Ovary (tissue), 9 donors: ENCODE data around the gene NELL2. TPM values are rescaled to one million over a fixed set of nuclear protein-coding genes. Genes with fewer than 3 reads are reported as not detected.

Experiments
- DNase-seq, 5 donors: peaks; one replicate each; pipeline ENCODE4 v3.0.0-alpha.2; 2019 to 2020
- H3K27ac ChIP-seq, 2 donors: fragments of 200-600 bp; one replicate each; pipeline versions ENCODE4 v1.5.1 to v1.8.0; 2019 to 2022
- H3K27me3 ChIP-seq: fragments of 200-600 bp; one replicate; pipeline ENCODE4 v1.8.0; 2022
- H3K36me3 ChIP-seq: fragments of 200-600 bp; sonication (generic); one replicate; pipeline ENCODE4 v1.5.1; 2019
- H3K4me1 ChIP-seq: one replicate; pipeline ENCODE4 v1.8.1; 2013; ENCODE audit warnings: mild to moderate bottlenecking, moderate library complexity; ENCODE audit not compliant: insufficient read depth
- H3K4me3 ChIP-seq: fragments of 200-600 bp; sonication (generic); one replicate; pipeline ENCODE4 v1.5.1; 2017
- H3K9me3 ChIP-seq, 2 donors: fragments of 200-600 bp in 1 of 2; sonication (generic) in 1 of 2; one replicate each; pipeline versions ENCODE4 v1.5.1 to v1.8.1; 2013 to 2019; ENCODE audit warnings: mild to moderate bottlenecking in 1 of 2, moderate library complexity in 1 of 2
- EP300 ChIP-seq: sonication (generic); formaldehyde crosslinking; IDR thresholded peaks from one replicate; pipeline ENCODE4 v1.6.1; 2017; ENCODE audit warnings: antibody characterized with exemption
- POLR2A ChIP-seq: fragments of 450-650 bp; IDR thresholded peaks from one replicate; pipeline ENCODE4 v1.6.1; 2017; ENCODE audit warnings: antibody characterized with exemption, mild to moderate bottlenecking, moderate library complexity
- WGBS, 3 donors: extraction: QIAGEN DNeasy Blood & Tissue Kit in 1 of 3; methylation state at CpG; one replicate each; pipeline versions ENCODE4 v1.1.5 to v1.1.7; 2013 to 2017; 5-methylcytosine and 5-hydroxymethylcytosine counted together
- intact Hi-C, 4 donors: fragments of 100-400 bp; cut with DNase I; formaldehyde crosslinking; loops; one replicate each; pipeline versions ENCODE4 v1.11.0 to v1.15.1; 2022 to 2023
- polyA plus RNA-seq, 2 donors: library from polyadenylated mRNA; stranded (reverse); fragments of 200-250 nt in 1 of 2; fragments of 350-450 nt in 1 of 2; fragmentation: Illumina TruSeq in 1 of 2; extraction: RNeasy Lipid Tissue Mini Kit (QIAGEN cat#74804) in 1 of 2; gene quantifications; one replicate each; pipeline ENCODE4 v1.2.3, GENCODE V29; 2013 to 2014
- total RNA-seq, 7 donors: library from RNA; depleted of rRNA in 2 of 7; stranded (reverse); fragments of >200 nt in 2 of 7; fragmentation: NEBNext Ultra II Directional in 3 of 7; extraction: Animal tissue kit (Norgen Biotek cat#: 25700) in 3 of 7; gene quantifications; one replicate each; pipeline versions ENCODE4 v1.1.0 to v1.2.4, GENCODE V29; 2016 to 2023
- TF ChIP-seq, protein P1 (sequence below), 3 donors: fragments of 450-650 bp in 2 of 3; fragments of 200-600 bp in 1 of 3; IDR thresholded peaks; one replicate each; pipeline versions ENCODE4 v1.5.1 to v1.8.0; 2016 to 2022; ENCODE audit warnings: antibody characterized with exemption in 3 of 3, mild to moderate bottlenecking in 1 of 3
- donor health status: DM: no; HTN: no; CAD: no; lungs with moderate emphysema.
- donor health status: DM: no; HTN: no; CAD: no.
- donor health status: Bipolar disorder and iron deficiency.
- donor health status: DM: yes; HTN: yes; CAD: no.
- donor health status: DM: no; HTN: no; CAD: no.
- donor health status: DM: yes; HTN: yes; CAD: no.

The NELL2 gene
- total and polyA plus RNA-seq, 9 donors, result 0.15 to 114 (median 1.7) TPM

- 42 to 54% (median 47%) methylated on average over 1 of the region's 1 CpG for WGBS, 3 donors
- TF ChIP-seq, protein P1, sequence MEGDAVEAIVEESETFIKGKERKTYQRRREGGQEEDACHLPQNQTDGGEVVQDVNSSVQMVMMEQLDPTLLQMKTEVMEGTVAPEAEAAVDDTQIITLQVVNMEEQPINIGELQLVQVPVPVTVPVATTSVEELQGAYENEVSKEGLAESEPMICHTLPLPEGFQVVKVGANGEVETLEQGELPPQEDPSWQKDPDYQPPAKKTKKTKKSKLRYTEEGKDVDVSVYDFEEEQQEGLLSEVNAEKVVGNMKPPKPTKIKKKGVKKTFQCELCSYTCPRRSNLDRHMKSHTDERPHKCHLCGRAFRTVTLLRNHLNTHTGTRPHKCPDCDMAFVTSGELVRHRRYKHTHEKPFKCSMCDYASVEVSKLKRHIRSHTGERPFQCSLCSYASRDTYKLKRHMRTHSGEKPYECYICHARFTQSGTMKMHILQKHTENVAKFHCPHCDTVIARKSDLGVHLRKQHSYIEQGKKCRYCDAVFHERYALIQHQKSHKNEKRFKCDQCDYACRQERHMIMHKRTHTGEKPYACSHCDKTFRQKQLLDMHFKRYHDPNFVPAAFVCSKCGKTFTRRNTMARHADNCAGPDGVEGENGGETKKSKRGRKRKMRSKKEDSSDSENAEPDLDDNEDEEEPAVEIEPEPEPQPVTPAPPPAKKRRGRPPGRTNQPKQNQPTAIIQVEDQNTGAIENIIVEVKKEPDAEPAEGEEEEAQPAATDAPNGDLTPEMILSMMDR (IDR thresholded peaks at IDR 0.05), result no peak
- TF ChIP-seq POLR2A (no peak), EP300 (no peak)
- Histone ChIP-seq H3K4me3 (no peak overlapping the region), H3K27ac (no peak overlapping the region), H3K27me3 (no peaks in the 10 kb centered on the region), H3K36me3 (no peaks in the 10 kb centered on the region), H3K9me3 (no peaks in the 10 kb centered on the region), H3K4me1 (no peaks in the 10 kb centered on the region)
- intact Hi-C loops, result no loop called here
- no peak for DNase-seq
Observed at GRCh38 chr12:44507461-44507860, 368.7 kb downstream of the NELL2 start.

DNA sequence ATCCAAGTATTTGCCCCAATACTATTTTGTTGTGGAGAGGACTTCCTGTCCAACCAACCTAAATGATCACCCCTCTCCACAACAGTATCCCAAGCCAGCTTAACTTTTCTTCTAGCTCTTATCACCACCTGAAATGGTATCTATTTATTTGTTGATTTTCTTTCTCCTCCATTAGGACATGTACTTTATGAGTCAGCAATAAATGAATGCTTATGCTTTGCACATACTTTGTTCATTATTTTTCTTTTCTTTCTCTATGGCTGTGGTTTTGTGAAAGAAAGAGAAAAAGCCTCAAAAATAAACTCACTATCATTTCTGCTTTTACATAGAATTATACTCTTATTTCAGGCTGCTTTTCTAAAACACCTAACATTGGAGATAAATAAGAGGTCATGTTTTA lies 371.3 kb downstream of the NELL2 start:
- Histone ChIP-seq H3K4me3 (no peak overlapping the region), H3K27me3 (no peaks in the 10 kb centered on the region), H3K9me3 (no peaks in the 10 kb centered on the region), H3K36me3 (no peaks in the 10 kb centered on the region), H3K27ac (no peak overlapping the region), H3K4me1 (no peaks in the 10 kb centered on the region)
- no peak for DNase-seq
- intact Hi-C loops, result no loop called here
- TF ChIP-seq POLR2A (no peak), EP300 (no peak)
- TF ChIP-seq, protein P1 (IDR thresholded peaks at IDR 0.05), result no peak

- H3K4me3 ChIP-seq, result no peak overlapping the region
- H3K36me3 ChIP-seq, result no peaks in the 10 kb centered on the region
- no peaks in the 10 kb centered on the region for H3K4me1 ChIP-seq
- H3K27ac ChIP-seq, result no peak overlapping the region
- TF ChIP-seq POLR2A, result no peak
- TF ChIP-seq, protein P1 (IDR thresholded peaks at IDR 0.05), result no peak
- no peak for TF ChIP-seq EP300
- intact Hi-C loops, result no loop called here
- no peak for DNase-seq
- no peaks in the 10 kb centered on the region for H3K27me3 ChIP-seq
- H3K9me3 ChIP-seq, result no peaks in the 10 kb centered on the region
Observed at GRCh38 chr12:44503329-44503728, 372.8 kb downstream of the NELL2 start.

DNA sequence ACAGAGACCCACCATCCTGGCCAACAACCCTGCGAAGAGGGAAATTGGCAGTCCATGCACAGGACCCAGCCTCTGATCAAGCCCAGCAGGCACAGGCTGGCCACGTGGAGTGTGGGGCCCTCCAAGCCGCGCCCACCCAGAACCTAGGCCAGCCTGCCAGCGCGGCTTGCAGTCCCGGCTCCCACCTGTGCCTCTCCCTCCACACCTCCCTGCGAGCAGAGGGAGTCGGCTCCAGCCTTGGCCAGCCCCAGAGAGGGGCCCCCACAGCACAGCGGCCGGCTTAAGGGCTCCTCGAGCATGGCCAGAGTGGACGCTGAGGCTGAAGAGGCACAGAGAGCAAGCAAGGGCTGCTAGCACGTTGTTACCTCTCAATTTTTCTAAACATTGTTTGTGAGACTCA lies 373.4 kb downstream of the NELL2 start:
- Histone ChIP-seq H3K4me1 (no peaks in the 10 kb centered on the region), H3K4me3 (no peak overlapping the region), H3K27ac (no peak overlapping the region), H3K27me3 (no peaks in the 10 kb centered on the region), H3K9me3 (no peaks in the 10 kb centered on the region), H3K36me3 (no peaks in the 10 kb centered on the region)
- WGBS, 3 donors, result 83 to 90% (median 89%) methylated on average over 14 of the region's 14 CpGs
- TF ChIP-seq, protein P1 (IDR thresholded peaks at IDR 0.05), result no peak
- TF ChIP-seq POLR2A (no peak), EP300 (no peak)
- DNase-seq, result no peak
- intact Hi-C loops, result no loop called here

- TF ChIP-seq EP300 (no peak), POLR2A (no peak)
- TF ChIP-seq, protein P1 (IDR thresholded peaks at IDR 0.05), result no peak
- 92 to 96% (median 94%) methylated on average over 23 to 24 of the region's 24 CpGs for WGBS, 3 donors
- H3K4me3 ChIP-seq, result no peak overlapping the region
- H3K27ac ChIP-seq, result no peak overlapping the region
- DNase-seq, result no peak
- no peaks in the 10 kb centered on the region for H3K4me1 ChIP-seq
- no peaks in the 10 kb centered on the region for H3K36me3 ChIP-seq
- H3K9me3 ChIP-seq, result no peaks in the 10 kb centered on the region
- no peaks in the 10 kb centered on the region for H3K27me3 ChIP-seq
- intact Hi-C loops, result no loop called here
Observed at GRCh38 chr12:44500423-44500822, 375.7 kb downstream of the NELL2 start.
